ENCODE measurements around the gene FRG2. TPM values are rescaled to one million over a fixed set of nuclear protein-coding genes. Genes with fewer than 3 reads are reported as not detected.
"Not testable (repeated sequence)": the region's sequence is repeated elsewhere in the genome, so short reads cannot be mapped to it uniquely, and the experiment has no call there.

Gene FRG2
- total RNA-seq (ENCODE audit: low replicate concordance), result not detected in 2 replicates

DNA sequence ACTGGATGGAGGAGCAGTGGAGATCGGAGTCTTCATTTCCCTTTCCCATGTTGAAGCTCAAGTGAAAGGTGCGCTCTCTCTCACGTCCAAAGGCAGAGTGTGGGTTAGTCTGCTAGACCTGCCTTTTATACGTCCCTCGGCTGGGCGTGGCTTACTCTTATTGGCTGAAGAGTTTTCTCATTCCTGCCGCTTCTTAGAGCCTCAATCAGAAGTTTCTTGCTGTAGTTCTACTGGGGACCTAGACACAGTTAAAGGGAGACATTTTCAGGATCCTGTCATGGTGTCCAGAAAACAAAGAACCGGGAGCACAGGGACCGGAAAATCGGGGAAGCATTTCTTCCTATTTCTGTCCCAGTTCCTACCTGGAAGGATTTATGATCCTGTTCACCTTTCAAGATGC, at the start of gene FRG2:
FRG2 (minus strand) TSS at position 101 of the 400 bp plus-strand sequence; CDS start at position 49, 52 bp downstream.
- DNase-seq (ENCODE audit: low read depth), result not testable (repeated sequence)

DNA sequence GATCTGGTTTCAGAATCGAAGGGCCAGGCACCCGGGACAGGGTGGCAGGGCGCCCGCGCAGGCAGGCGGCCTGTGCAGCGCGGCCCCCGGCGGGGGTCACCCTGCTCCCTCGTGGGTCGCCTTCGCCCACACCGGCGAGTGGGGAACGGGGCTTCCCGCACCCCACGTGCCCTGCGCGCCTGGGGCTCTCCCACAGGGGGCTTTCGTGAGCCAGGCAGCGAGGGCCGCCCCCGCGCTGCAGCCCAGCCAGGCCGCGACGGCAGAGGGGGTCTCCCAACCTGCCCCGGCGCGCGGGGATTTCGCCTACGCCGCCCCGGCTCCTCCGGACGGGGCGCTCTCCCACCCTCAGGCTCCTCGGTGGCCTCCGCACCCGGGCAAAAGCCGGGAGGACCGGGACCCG, 41.3 kb upstream of the FRG2 start:
- DNase-seq (ENCODE audit: low read depth); H3K4me3 ChIP-seq (ENCODE audit: low read depth, low read length): not testable (repeated sequence)

More for the DNA sequence above, at the start of gene FRG2:
- H3K4me3 ChIP-seq (ENCODE audit: low read depth, low read length), result not testable (repeated sequence)

DNA sequence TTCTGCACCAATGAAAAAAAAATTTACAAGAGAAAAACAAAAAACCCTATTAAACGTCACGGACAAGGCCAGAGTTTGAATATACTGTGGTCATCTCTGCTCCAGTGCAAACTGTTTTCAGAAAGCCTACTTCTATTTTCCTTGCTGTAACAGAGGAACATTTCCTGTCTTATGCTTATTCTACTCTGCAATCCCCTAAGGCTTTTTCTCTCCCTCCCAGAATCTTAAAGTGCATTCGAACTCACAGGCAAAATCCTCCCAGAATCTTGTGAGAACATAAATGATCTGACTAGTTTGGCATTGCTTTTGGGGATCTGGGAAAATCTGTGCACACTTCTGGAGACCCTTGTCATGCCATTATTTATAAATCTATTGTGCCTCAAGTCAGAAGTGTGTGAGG, 37.7 kb upstream of the FRG2 start:
- DNase-seq (ENCODE audit: low read depth); H3K4me3 ChIP-seq (ENCODE audit: low read depth, low read length): not testable (repeated sequence)

DNA sequence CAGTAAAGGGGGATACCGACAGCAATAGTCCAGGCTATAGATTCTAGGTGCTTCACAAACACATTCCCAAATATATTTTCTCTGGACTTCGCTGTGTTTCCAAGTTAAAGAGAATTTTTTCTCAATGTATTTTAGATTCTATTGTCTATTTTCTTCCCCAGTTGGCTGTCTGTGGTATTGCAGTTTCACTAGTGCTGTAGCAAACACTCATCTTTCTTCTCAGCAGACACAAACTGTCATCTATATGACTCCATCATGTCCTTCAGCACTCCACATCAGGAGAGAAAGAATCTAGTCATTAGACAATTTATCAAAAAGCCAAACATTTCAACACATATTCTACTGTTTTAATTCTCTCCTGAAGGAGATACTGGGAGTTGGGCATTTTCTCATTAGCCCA, 37.3 kb upstream of the FRG2 start, which contains the start of gene DBET:
DBET (plus strand) TSS at position 161 of the 400 bp plus-strand sequence.
- not testable (repeated sequence) for DNase-seq (ENCODE audit: low read depth); H3K4me3 ChIP-seq (ENCODE audit: low read depth, low read length)

DNA sequence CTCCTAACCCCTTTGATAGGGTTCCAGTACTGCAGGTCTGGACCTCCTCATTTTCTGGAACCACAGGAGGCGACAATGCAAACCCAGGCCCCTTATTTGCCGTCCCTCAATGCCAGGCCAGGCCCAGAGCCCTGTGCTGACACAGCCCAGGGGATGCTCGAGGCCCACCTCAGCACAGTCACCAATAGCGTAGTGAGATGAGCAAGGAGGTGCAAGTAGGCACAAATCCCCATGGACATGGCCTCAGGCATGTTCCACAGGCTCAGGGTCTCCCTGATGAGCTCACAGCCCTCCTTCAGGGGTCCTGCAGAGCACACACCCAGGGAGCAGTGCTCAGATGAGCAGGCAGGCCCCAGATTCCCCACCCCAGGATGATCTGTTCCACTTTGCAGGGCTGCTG, 31.9 kb upstream of the FRG2 start:
- H3K4me3 ChIP-seq (ENCODE audit: low read depth, low read length); DNase-seq (ENCODE audit: low read depth): not testable (repeated sequence)

DNA sequence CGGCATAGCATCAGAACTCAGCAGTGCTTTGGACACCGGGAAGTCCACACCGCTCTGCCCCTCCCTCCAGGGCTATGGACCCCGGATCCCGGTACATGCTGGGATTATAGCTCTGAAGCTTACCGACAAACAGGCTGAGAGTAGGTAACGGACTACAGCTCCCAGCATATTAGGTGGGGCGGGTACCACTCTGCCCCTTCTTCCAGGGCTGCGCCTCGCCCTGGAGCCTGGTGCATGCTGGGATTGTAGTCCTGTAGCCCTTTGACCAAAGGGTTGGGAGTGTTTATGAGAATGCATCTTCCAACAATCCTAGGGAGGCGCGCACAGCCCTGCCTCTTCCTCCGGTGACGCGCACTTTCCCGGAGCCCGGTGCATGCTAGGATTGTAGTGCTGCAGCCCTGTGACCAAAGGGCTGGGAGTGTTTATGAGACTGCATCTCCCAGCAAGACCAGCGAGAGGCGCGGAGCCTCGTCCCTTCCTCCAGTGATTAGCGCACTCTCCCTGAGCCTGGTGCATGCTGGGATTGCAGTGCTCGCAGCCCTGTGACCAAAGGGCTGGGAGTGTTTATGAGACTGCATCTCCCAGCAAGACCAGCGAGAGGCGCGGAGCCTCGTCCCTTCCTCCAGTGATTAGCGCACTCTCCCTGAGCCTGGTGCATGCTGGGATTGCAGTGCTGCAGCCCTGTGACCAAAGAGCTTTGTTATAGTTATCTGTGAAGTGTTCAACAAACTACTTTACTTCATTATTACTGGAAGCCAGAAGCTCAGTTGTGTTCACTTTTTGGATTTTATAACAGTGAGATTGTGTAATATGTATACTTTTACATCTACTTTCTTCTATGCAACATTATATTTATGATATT, 22.6 kb upstream of the FRG2 start:
- DNase-seq (ENCODE audit: low read depth); H3K4me3 ChIP-seq (ENCODE audit: low read depth, low read length): not testable (repeated sequence)

DNA sequence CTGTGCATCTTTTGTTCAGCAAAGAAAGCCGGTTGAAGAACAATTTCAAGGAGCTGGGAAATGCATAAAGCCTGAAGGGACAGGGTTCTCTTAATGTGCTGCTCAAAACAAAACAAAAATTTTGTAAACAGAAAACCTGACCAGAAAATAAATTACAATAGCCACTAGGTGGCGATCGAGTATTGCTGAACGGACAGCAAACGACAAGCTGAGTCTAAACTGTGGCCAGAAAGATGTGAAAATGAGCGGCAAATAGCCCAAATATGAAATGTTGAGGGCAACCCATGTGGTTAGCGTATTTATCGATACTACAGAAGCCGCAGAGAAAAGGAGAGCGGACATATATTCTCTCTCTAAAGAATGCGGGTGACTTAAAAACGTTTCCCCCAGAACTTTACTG, 20.6 kb upstream of the FRG2 start:
- not testable (repeated sequence) for H3K4me3 ChIP-seq (ENCODE audit: low read depth, low read length); DNase-seq (ENCODE audit: low read depth)

DNA sequence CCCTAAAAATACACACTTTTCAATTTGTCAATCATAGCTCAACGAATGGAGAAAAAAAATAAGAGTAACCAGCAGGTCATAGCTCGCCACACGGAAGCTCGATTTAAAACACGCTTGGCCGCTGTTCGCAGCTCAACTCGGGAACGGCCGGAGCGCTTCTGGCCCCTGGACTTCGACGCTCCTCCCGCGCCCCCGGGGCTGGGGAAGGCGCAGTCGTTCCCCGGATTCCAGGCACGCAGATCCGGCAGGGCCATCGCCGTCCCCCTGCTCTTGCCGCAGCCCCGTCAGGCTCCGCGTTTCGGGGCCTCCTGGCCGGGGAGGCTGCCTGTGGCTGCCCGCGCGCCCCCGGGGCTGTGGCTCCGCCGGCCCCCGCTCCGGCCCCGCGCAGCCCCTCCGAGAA, 13.8 kb upstream of the FRG2 start:
- not testable (repeated sequence) for DNase-seq (ENCODE audit: low read depth); H3K4me3 ChIP-seq (ENCODE audit: low read depth, low read length)

DNA sequence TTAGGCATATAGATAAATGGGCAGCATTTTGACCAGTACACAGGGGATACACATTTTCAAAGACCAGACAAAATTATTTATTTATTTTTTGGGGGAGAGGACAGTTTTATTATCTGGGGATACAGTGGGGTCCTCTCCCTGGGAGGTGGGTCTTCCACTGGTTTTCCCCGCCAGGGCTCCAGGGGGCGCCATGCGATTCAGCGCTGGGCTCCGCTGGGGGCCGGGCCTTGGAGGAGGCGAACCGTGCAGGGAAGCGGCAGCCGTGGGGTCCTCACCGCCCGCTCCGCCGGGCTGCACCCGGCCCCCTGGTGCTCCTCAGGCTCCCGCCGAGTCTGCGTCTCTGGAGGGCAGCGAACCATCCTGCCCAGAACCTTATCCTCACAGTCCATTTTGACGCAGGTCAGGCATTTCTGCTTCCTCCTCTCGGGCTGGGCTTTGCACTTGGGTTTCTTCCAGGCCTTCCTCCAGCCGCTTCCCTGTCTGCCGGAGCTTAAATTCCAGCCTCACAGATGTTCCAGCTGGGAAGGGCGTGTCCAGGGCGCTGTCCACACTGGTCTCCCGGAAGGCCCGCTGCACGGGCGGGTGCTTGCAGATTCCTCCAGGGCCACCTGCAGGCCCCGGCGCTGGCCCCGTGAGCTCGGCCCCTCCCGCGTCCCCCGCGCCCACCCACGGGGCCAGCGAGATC, 10.8 kb upstream of the FRG2 start:
- not testable (repeated sequence) for H3K4me3 ChIP-seq (ENCODE audit: low read depth, low read length)

DNA sequence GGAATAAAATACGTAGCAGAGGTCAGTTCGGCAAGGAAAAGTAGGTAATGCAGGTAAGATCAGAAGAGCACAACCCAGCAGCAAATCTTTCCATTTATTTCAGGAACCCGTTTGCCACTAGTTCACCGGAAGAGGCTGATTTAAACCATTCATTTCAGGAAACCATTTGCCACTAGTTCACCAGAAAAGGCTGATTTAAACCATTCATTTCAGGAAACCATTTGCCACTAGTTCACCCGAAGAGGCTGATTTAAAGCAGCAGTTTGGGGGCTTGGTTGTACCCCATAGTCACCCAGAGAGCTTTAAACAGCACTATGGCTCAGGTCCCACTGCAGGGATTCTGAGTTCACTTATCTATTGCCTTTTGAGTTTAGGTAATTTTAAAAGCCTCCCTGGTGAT, 4.2 kb upstream of the FRG2 start:
- not testable (repeated sequence) for DNase-seq (ENCODE audit: low read depth); H3K4me3 ChIP-seq (ENCODE audit: low read depth, low read length)

More for the DNA sequence above, 10.8 kb upstream of the FRG2 start:
- not testable (repeated sequence) for DNase-seq (ENCODE audit: low read depth)

DNA sequence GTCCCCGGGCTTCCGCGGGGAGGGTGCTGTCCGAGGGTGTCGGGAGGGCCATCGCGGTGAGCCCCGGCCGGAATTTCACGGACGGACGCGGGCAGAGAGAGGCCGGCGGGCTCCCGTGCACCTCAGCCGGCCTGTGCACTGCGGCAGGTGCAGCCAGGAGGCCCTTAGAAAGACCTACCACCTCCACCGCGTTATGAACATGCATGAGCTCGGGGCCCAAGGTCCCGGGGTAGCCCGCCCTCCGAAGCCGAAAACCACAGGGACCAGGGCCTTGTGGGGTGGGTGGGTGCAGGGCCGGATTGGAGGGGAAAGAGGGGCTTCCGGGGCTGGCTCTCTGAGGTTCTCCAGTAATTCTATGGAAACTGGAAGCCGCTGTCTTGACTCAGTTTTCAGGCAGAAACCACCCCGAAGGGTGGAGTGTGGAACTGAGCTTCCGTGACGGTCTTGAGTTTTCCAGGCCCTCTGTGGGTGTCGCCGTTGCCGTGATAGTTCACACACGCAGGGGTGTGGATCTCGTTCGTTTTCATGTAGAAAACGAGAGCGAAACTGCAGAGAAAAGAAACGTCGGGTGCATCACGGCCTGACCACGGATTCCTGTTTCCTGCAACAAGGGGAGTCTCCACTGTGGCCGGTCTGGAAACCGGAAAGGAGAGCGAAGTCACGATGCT, 4.3 kb downstream of the FRG2 start:
- H3K4me3 ChIP-seq (ENCODE audit: low read depth, low read length); DNase-seq (ENCODE audit: low read depth): not testable (repeated sequence)

DNA sequence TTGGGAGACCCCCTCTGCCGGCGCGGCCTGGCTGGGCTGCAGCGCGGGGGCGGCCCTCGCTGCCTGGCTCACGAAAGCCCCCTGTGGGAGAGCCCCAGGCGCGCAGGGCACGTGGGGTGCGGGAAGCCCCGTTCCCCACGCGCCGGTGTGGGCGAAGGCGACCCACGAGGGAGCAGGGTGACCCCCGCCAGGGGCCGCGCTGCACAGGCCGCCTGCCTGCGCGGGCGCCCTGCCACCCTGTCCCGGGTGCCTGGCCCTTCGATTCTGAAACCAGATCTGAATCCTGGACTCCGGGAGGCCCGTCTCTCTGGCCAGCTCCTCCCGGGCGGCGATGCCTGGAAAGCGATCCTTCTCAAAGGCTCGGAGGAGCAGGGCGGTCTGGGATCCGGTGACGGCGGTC, 5.1 kb downstream of the FRG2 start:
- DNase-seq (ENCODE audit: low read depth); H3K4me3 ChIP-seq (ENCODE audit: low read depth, low read length): not testable (repeated sequence)

DNA sequence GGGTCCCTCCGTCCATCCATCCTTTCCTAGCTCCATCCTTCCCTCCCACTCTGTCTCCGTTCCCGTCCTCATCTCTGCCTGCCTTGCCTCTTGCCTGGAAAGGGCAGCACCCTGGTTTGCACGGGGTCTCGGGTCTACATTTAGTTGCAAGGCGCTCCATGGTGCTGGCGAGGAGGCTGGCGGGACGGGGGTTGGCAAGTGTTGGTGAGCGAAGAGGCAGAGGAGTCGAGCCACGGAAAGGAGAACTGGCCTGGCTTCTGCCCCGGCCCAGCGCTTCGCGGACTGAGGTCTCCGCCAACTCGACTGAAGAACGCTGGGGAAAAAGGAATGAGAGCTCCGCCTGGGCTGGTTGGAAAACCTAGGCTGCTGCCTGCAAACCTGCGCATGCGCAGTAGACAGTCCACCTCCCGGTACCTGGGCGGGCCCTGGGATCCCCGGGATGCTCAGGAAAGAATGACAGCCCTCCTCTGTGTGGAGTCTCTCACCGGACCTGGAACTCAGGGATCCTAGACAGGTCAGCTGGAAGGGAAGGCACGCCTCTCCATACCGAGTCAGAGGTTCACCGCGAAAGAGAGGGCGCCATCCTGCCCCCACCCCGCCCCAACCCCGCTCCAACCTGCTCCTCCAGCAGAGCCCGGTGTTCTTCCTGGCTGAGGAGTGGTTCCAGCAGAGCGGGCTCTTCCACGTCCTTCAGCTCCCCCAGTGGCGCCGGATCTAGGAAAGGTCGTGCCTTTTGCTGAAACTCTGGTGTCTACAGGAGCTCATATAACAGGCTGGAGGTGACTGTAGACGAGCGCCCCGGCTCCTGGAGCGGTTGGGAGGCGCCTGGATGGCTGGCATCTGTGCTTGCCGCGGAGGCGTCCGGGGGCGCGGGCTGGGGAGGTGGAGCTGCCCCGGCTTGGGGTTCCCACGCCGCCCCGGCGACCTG, 6.0 kb downstream of the FRG2 start:
- TF ChIP-seq, protein P1, sequence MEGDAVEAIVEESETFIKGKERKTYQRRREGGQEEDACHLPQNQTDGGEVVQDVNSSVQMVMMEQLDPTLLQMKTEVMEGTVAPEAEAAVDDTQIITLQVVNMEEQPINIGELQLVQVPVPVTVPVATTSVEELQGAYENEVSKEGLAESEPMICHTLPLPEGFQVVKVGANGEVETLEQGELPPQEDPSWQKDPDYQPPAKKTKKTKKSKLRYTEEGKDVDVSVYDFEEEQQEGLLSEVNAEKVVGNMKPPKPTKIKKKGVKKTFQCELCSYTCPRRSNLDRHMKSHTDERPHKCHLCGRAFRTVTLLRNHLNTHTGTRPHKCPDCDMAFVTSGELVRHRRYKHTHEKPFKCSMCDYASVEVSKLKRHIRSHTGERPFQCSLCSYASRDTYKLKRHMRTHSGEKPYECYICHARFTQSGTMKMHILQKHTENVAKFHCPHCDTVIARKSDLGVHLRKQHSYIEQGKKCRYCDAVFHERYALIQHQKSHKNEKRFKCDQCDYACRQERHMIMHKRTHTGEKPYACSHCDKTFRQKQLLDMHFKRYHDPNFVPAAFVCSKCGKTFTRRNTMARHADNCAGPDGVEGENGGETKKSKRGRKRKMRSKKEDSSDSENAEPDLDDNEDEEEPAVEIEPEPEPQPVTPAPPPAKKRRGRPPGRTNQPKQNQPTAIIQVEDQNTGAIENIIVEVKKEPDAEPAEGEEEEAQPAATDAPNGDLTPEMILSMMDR (IDR thresholded peaks at IDR 0.05; ENCODE audit: insufficient read depth, low read length), result no peak
- H3K4me3 ChIP-seq (ENCODE audit: low read depth, low read length), result peak overlapping the region; percentile 28
- peak; percentile 43 for DNase-seq (ENCODE audit: low read depth)

DNA sequence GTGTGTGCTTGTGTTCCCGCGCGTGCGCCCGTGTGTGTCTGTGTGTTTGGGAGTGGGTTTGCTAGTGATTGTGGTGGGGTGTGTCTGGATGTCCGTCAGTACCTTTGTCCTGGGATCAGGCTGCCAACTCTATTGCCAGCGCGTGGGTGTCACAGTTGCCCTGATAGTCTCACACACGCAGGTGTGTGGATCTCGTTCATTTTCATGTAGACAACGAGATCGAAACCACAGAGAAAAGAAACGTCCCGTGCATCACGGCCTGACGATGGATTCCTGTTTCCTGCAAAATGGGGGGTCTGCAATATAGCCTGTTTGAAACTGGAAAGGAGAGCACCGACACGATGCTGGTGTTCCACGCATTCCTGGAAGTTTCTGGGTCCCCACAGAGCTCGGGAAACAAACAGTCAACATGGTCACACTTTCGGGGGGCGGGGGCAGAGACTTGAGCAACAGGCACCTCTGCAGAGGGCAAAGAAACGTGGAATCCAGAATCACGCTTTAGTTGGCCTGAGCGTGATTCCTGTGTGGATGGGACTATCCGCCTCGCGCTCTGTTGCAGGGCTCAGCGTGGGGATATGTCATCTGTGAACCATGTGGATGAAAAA, 7.1 kb downstream of the FRG2 start:
- H3K4me3 ChIP-seq (ENCODE audit: low read depth, low read length); DNase-seq (ENCODE audit: low read depth): not testable (repeated sequence)
